ENCODE results near the gene SPIN3. TPM values are rescaled to one million over a fixed set of nuclear protein-coding genes. Genes with fewer than 3 reads are reported as not detected.
"Not testable (repeated sequence)": the region's sequence is repeated elsewhere in the genome, so short reads cannot be mapped to it uniquely, and the experiment has no call there.

SPIN3 gene
- total RNA-seq, 2 donors from 2014 or later = 5.4 to 6.6 TPM

DNA sequence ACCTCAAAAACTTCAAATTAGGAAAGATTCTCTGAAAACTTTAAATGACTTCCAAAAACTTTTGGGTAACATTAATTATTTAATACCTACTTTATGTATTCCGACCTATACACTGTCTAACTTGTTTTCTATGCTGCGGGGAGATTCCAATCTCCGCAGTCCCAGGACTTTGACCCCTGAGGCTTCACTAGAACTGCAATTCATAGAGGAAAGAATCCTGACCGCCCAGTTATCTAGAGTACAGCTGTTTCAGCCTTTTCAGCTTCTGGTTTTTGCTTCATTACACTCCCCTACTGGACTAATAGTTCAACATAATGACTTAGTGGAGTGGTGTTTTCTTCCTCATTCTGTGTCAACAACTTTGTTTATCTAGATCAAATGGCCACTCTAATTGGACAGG is 50.1 kb downstream of the SPIN3 start:
- not testable (repeated sequence) for ATAC-seq; DNase-seq (ENCODE audit: low spot score); H3K9me3 Mint-ChIP-seq; H3K27ac Mint-ChIP-seq; H3K4me3 Mint-ChIP-seq; H3K4me1 Mint-ChIP-seq (ENCODE audit: low read depth in 2 of 2)
- peaks cover 16 to 17% of the 10 kb centered on the region in 2 donors for H3K27me3 Mint-ChIP-seq
- peaks cover 13% of the 10 kb centered on the region for H3K36me3 Mint-ChIP-seq

DNA sequence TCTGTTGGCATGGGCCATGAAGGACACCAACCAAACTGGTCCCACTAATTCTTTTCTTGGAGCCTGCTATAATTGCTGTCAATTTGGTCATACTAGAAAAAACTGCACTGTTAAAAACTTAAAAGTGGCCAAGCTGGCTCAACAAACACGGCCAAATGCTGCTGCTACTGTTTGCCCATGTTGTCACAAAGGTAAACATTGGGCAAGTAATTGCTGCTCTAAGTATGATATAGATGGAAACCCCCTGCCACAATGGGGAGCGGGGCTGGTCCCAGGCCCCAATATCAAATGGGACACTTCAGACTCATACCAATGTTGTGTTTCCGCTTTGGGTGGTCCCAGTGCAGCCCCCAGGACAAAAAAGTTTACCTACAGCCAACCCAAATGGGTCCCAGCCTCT is 52.1 kb downstream of the SPIN3 start:
- Mint-ChIP-seq H3K4me1 (ENCODE audit: low read depth in 2 of 2) (no peaks in the 10 kb centered on the region), H3K27ac (no peak overlapping the region), H3K36me3 (peaks cover 14% of the 10 kb centered on the region), H3K9me3 (peaks cover 3% of the 10 kb centered on the region), H3K27me3 (peaks cover 17 to 19% of the 10 kb centered on the region in 2 donors), H3K4me3 (no peak overlapping the region)
- DNase-seq (ENCODE audit: low spot score) (no peak), ATAC-seq (no peak)

Other genes starting within 250 kb of the SPIN3 start
- 1 to 10 TPM; 5.7 to 9.3 TPM for gene SPIN2B, start 126.0 kb upstream of the SPIN3 start, total RNA-seq
- under 1 TPM; 0.50 to 0.64 TPM for gene SPIN2A, start 141.9 kb upstream of the SPIN3 start, total RNA-seq